H1 (cell line): Measurements from ENCODE around the gene RIN1.

Experiments
- CHD2 ChIP-seq: IDR thresholded peaks from 2 replicates; pipeline ENCODE4 v1.6.1; 2012; ENCODE audit warnings: low read length, improper control_type of control experiment
- TF ChIP-seq, protein P1 (sequence below), 3 experiments: IDR thresholded peaks; 1 replicate in 2 of 3; 2 replicates in 1 of 3; pipeline versions ENCODE4 v1.5.1 to v1.6.1; 2011; ENCODE audit warnings: low read length in 3 of 3, mild to moderate bottlenecking in 3 of 3, inconsistent platforms in 2 of 3, low read depth in 1 of 3, moderate library complexity in 1 of 3; ENCODE audit not compliant: insufficient read depth in 1 of 3; ENCODE audit errors: control extremely low read depth in 1 of 3

DNA sequence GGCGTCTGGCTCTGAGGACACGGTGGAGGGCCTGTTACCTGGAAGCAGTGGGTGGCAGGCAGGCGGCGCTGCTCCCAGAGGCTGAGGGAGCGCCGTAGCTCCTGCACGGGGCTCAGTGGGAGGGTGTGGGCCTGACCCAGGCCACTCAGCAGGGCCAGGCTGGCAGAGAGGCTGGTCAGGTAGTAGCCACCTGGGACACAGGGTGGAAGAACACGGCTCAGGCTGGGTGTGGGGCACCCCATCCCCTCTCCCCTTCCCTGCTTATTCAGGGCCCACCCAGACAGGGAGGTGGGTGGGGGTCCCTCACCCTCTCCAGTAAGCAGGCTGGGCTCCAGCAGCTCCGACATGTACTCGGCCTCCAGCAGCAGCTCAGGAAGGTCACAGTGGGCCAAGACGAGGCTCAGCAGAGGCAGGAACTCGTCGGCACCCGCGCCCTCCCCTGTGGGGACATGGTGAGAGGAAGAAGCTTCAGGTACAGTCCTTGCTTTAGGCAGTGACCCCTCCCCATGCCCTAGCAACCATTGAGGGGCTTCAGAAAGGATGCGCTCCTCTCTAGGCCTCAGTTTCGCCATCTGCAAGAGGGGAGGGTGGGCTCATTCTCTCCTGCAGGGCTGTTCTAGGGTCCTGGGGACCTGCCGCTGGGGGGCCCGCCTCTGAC lies 2.9 kb downstream of the RIN1 start:
- TF ChIP-seq, protein P1, sequence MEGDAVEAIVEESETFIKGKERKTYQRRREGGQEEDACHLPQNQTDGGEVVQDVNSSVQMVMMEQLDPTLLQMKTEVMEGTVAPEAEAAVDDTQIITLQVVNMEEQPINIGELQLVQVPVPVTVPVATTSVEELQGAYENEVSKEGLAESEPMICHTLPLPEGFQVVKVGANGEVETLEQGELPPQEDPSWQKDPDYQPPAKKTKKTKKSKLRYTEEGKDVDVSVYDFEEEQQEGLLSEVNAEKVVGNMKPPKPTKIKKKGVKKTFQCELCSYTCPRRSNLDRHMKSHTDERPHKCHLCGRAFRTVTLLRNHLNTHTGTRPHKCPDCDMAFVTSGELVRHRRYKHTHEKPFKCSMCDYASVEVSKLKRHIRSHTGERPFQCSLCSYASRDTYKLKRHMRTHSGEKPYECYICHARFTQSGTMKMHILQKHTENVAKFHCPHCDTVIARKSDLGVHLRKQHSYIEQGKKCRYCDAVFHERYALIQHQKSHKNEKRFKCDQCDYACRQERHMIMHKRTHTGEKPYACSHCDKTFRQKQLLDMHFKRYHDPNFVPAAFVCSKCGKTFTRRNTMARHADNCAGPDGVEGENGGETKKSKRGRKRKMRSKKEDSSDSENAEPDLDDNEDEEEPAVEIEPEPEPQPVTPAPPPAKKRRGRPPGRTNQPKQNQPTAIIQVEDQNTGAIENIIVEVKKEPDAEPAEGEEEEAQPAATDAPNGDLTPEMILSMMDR (IDR thresholded peaks at IDR 0.05; ENCODE audit: control extremely low read depth in 1 of 3, insufficient read depth in 1 of 3, low read depth in 1 of 3, low read length in 3 of 3): no peak
- no peak for TF ChIP-seq CHD2
